KMS-11 (cell line): Measurements from ENCODE around the gene CLASRP.
A peak's percentile ranks its signal among the peaks of the same experiment; 100 is the strongest.

Experiments used
- H2AFZ ChIP-seq: fragments of 200-600 bp; sonication (generic); 2 replicates; pipeline ENCODE4 v1.6.1; 2016; ENCODE audit warnings: antibody characterized with exemption, mixed run types, low read depth
- H3K27ac ChIP-seq: fragments of 200-600 bp; sonication (generic); 2 replicates; pipeline ENCODE4 v1.6.1; 2016; ENCODE audit warnings: mild to moderate bottlenecking, mixed run types
- H3K27me3 ChIP-seq: fragments of 200-600 bp; sonication (generic); 2 replicates; pipeline ENCODE4 v1.6.1; 2017; ENCODE audit warnings: mild to moderate bottlenecking, low read depth, mixed run types, moderate library complexity; ENCODE audit not compliant: insufficient read depth
- H3K36me3 ChIP-seq: fragments of 200-600 bp; sonication (generic); 2 replicates; pipeline ENCODE4 v1.6.1; 2017; ENCODE audit warnings: mild to moderate bottlenecking, mixed run types; ENCODE audit not compliant: insufficient read depth
- H3K4me1 ChIP-seq: fragments of 200-600 bp; sonication (generic); 2 replicates; pipeline ENCODE4 v1.6.1; 2016; ENCODE audit warnings: mild to moderate bottlenecking, low read depth, mixed run types; ENCODE audit not compliant: poor library complexity, severe bottlenecking
- H3K4me2 ChIP-seq: fragments of 200-600 bp; sonication (generic); 2 replicates; pipeline ENCODE4 v1.7.0; 2016; ENCODE audit warnings: mild to moderate bottlenecking, mixed run types
- H3K4me3 ChIP-seq: fragments of 200-600 bp; sonication (generic); IDR thresholded peaks from 2 replicates; pipeline ENCODE4 v1.6.1; 2017; ENCODE audit warnings: low read depth, low read length, mixed read lengths; ENCODE audit not compliant: insufficient read depth
- H3K79me2 ChIP-seq: fragments of 200-600 bp; sonication (generic); 2 replicates; pipeline ENCODE4 v1.6.1; 2016; ENCODE audit warnings: low read depth, mixed run types; ENCODE audit not compliant: insufficient read depth
- H3K9ac ChIP-seq: fragments of 200-600 bp; sonication (generic); 2 replicates; pipeline ENCODE4 v1.6.1; 2016; ENCODE audit warnings: mild to moderate bottlenecking, mixed run types
- H4K20me1 ChIP-seq: fragments of 200-600 bp; sonication (generic); 2 replicates; pipeline ENCODE4 v1.6.1; 2016; ENCODE audit warnings: mild to moderate bottlenecking, mixed run types; ENCODE audit not compliant: insufficient read depth
- CTCF ChIP-seq: fragments of 200-600 bp; sonication (generic); conservative IDR thresholded peaks from 2 replicates; pipeline ENCODE4 v1.6.1; 2017; ENCODE audit warnings: low read depth, mild to moderate bottlenecking, antibody characterized with exemption, low read length, moderate library complexity, mixed read lengths

CLASRP gene

GRCh38 chr19:45001087-45001739 is 37.6 kb upstream of the CLASRP start, which contains the start of gene RELB:
TSS of gene RELB (plus strand) at chr19:45001464. CDS start at chr19:45001580, 116 bp downstream.
- Histone ChIP-seq H2AFZ (peak within 1 kb of the TSS; percentile 86; the same call in 1 of the 2 replicates), H3K4me3 (no peak within 1 kb of the TSS), H3K4me2 (peak within 1 kb of the TSS; percentile 86), H3K27me3 (no peaks in the 10 kb centered on the region), H3K79me2 (peaks cover 8% of the 10 kb centered on the region; the same call in 1 of the 2 replicates), H3K36me3 (no peaks in the 10 kb centered on the region), H3K4me1 (peaks cover 42% of the 10 kb centered on the region), H3K9ac (peak within 1 kb of the TSS; percentile 97), H3K27ac (peak within 1 kb of the TSS; percentile 97), H4K20me1 (no peaks in the 10 kb centered on the region)
- no peak for TF ChIP-seq CTCF

- Histone ChIP-seq H3K79me2 (peaks cover 8% of the 10 kb centered on the region; the same call in 1 of the 2 replicates), H3K4me1 (peaks cover 40% of the 10 kb centered on the region), H3K4me2 (no peak overlapping the region), H3K27me3 (no peaks in the 10 kb centered on the region), H3K9ac (no peak overlapping the region), H2AFZ (no peak overlapping the region), H4K20me1 (no peaks in the 10 kb centered on the region), H3K4me3 (no peak overlapping the region), H3K27ac (no peak overlapping the region), H3K36me3 (no peaks in the 10 kb centered on the region)
- no peak for TF ChIP-seq CTCF
These were observed 35.4 kb upstream of the CLASRP start for GRCh38 chr19:45003485-45003884.

- no peak overlapping the region for H3K27ac ChIP-seq
- H3K79me2 ChIP-seq = peaks cover 8% of the 10 kb centered on the region; the same call in 1 of the 2 replicates
- no peaks in the 10 kb centered on the region for H4K20me1 ChIP-seq
- H3K4me3 ChIP-seq = no peak overlapping the region
- peaks cover 27% of the 10 kb centered on the region for H3K4me1 ChIP-seq
- no peak overlapping the region for H2AFZ ChIP-seq
- H3K9ac ChIP-seq = no peak overlapping the region
- no peaks in the 10 kb centered on the region for H3K36me3 ChIP-seq
- TF ChIP-seq CTCF = no peak
- no peaks in the 10 kb centered on the region for H3K27me3 ChIP-seq
- H3K4me2 ChIP-seq = no peak overlapping the region
These were observed 33.1 kb upstream of the CLASRP start for GRCh38 chr19:45005787-45006186.

- Histone ChIP-seq H2AFZ (no peak overlapping the region), H3K79me2 (no peaks in the 10 kb centered on the region; the same call in 1 of the 2 replicates), H4K20me1 (no peaks in the 10 kb centered on the region), H3K36me3 (no peaks in the 10 kb centered on the region), H3K27ac (no peak overlapping the region), H3K4me2 (no peak overlapping the region), H3K9ac (no peak overlapping the region), H3K4me1 (peaks cover 15% of the 10 kb centered on the region), H3K4me3 (no peak overlapping the region), H3K27me3 (no peaks in the 10 kb centered on the region)
- no peak for TF ChIP-seq CTCF
These were observed 30.3 kb upstream of the CLASRP start for GRCh38 chr19:45008552-45008951.
